GM21447 (cell line): ENCODE results near the gene BRD2.

Experiments used
- ATAC-seq: cut with Tn5 transposase; IDR thresholded peaks from one replicate; pipeline ENCODE4 v1.9.1; 2021; ENCODE audit not compliant: unreplicated experiment

BRD2 gene

DNA sequence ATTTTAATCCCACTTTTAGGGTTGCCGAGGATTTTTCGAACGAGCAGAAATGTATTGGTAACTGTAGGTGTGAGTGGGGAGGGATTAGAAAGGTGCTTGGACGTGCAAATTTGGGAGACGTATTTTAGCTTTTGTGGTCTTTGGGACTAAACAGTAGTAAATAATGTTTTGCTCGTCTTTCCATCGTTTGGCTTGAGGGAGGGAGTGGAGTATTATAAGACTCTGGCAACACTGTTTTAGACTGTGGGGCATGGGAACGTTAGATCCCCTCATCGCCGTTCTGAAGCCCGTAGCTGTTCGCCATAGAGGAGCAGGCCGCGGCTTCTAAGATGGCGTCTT is 2.8 kb downstream of the BRD2 start:
- no peak for ATAC-seq

DNA sequence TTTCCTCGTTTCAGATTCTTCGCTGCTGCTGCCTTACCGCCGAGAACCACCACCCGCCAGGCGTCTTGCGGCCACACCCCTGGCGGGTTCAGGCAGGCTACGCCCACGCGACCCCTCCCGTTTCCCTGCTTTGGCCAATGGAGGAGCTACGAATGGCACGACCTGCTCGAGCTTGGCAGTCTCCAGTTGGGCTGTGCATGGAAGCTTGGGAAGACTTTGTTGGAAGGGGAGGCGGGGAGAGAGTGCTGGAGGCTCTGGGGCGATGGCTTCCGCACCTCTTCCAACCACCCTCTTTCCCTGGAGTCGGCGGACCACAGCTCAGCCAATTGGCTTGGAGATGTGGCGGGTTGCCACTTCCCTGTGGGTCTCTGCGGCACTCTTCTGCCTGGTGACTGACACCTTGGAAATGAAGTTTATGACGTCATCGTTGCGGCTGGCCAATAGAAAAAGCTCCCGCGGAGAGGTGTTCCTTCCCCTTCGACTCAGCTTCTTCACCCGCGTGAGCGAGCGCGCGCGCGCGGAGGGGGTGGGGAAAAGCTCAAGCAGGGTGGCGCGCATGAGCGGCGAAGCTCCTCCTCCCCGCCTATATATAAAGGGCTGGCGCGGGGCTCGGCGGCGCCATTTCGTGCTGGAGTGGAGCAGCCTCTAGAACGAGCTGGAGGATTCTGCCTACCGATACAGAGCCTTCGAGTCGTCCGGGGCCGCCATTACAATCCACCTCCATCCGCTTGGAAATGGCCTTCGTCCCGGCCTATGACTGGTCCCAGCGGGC is 3.4 kb downstream of the BRD2 start:
- peak; percentile 38 for ATAC-seq

DNA sequence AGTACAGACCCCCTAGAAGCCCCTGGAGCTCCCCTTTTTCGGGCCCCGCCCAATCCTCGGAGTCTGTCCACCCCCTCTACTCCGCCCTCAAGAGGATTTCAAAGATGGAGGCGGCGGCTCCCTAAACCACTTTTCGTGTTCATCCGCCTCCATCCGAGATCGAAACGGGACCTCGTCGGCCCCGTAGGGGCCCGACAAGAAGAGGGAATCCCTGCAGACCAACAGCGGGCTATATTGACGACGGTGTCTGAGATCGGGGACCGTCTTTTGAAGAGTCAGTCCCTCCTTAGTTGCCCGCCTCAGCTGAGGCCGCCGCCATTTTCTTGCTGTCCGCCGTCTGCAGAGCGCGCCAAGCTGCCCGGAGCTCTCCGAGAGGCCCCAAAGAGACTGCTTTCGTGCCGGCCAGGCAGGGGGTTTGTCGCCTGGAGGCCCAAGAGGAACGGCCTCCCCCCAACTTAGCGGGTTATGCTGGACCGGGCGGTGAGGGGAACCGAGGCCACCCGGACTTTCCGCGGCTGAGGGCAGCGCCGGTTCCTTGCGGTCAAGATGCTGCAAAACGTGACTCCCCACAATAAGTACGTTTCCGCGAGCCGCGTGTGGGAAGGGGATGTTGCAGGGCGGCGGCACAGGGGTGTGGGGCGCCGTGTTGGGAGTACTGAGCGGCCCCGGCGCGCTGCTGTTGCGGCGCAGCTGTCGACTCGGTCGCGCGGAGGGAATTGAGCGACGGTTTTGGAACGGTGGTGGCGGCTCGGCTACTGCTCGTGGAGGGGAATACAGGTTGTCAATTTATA is 4.2 kb downstream of the BRD2 start:
- ATAC-seq: peak; percentile 7

DNA sequence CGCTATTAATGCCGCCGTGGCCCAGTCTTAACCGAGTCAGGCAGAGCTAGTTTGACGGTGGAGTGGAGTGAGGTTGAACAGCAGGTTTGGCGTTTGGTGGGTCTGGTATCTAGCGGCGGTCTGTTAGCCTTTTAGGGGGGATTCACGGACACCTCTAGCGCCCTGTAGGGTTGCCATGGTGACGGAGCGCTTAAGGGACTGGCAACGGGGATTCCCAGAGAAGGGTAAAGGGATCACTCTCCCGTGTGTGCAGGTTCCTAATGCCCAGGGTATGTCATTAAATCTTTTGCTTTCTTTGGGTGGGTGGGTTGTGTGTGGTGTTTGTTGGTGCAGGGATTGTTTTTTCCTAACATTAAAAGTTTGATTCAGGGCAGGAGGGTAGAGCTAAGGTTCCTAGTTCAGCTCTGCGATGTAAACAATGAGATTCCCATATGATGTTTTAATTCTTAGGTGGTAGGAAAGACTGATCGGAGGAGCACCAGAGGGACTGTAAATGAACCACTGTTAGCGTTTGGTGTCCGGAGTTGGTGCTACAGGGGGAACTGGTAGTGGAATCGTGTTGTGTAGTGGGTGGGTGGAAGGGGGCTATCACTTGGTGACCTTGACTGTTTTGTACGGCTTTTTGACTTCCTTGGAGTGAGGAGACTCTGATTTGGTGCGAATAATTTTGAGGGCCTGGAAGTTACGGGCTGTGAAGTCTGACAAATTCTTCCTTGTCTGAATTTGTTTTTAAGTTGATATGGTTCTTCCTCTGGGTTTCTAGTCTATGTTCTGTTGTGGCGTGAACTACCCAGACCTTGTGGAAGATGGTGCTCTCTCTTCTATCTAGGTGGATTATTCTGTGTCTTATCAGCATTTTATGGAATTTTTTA is 5.0 kb downstream of the BRD2 start:
- no peak for ATAC-seq

DNA sequence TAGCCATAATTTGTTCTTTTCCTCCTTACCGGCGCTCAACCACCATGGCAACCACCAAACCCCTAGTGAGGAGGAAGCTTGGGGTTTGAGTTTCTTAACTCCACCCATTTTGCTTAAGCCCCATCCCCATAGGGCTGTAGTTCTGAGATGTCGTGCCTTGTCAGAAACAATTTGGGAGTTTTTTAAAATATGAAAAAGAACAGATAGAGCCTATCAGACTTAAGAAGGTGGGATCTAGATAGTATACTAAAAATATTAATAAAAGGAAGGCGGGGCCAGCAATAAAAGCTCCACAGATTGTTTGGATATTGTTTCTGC is 5.6 kb downstream of the BRD2 start:
- ATAC-seq: no peak

DNA sequence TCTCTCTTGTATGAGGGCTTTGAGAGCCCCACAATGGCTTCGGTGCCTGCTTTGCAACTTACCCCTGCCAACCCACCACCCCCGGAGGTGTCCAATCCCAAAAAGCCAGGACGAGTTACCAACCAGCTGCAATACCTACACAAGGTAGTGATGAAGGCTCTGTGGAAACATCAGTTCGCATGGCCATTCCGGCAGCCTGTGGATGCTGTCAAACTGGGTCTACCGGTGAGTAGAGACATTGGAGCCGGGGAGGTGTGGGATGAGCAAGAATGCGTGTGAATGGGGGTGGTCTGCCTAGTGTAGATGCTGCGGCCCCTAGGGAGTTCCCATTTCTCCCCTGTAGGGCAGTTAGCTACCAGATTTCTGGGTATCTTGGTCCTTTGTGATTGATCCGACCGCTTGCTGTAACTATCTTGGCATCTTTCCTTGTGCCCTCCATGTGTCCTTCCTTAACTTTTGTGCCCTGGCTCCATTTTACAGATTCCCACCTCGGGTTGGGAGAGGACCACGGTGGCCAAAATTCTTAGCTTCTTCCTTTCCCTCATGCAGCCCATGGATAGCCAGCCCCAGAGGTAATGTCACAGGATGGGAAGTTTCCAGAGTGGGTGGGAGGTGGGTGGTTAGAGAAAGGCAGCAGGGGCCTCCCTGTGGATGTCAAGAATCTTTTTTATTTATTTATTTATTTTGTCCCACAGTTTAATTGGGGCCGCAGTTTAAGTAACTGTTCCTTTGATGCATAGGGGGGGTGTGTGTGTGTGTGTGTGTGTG is 6.3 kb downstream of the BRD2 start:
- ATAC-seq: no peak

DNA sequence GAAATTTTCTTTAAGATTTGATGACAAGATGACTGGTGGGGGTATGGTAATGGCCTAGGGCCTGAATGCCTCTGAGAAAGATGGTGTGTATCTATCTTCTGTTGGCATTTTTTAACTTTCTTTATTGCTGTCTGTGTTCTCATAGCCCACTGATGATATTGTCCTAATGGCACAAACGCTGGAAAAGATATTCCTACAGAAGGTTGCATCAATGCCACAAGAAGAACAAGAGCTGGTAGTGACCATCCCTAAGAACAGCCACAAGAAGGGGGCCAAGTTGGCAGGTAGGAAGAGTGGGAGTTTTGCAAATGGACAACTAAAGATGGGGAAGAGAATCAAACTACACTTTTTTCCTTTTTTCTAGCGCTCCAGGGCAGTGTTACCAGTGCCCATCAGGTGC is 7.5 kb downstream of the BRD2 start:
- ATAC-seq: no peak

DNA sequence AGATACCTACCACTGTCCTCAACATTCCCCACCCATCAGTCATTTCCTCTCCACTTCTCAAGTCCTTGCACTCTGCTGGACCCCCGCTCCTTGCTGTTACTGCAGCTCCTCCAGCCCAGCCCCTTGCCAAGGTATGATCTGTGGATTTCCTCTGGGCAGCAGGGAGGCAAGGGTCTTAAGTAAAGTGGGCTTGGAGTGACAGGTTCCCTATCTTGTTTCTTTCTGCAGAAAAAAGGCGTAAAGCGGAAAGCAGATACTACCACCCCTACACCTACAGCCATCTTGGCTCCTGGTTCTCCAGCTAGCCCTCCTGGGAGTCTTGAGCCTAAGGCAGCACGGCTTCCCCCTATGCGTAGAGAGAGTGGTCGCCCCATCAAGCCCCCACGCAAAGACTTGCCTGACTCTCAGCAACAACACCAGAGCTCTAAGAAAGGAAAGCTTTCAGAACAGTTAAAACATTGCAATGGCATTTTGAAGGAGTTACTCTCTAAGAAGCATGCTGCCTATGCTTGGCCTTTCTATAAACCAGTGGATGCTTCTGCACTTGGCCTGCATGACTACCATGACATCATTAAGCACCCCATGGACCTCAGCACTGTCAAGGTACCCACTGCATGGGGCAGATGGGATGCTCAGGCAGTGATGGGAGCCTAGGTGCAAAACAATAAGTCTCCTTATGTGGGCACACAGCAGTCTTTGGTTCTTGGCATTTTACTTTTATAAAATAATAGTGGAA is 8.1 kb downstream of the BRD2 start:
- ATAC-seq: no peak

DNA sequence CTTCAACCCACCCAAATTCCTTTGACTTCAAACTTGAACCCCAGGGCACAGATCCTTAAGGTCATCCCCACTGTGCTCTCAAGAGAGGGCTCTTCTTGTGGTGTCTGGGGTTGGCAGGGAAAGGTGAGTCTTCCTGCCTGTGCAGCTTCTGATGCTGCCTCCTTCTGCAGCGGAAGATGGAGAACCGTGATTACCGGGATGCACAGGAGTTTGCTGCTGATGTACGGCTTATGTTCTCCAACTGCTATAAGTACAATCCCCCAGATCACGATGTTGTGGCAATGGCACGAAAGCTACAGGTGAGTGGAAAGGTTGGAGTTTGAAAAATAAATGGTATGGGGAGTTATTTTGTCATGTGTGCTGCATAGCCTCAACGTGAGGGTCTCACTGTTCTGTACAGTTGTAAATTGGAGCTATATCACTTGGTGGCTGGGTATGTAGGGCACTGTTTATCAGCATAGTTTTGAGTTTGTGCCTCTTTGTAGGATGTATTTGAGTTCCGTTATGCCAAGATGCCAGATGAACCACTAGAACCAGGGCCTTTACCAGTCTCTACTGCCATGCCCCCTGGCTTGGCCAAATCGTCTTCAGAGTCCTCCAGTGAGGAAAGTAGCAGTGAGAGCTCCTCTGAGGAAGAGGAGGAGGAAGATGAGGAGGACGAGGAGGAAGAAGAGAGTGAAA is 9.0 kb downstream of the BRD2 start:
- ATAC-seq: no peak

DNA sequence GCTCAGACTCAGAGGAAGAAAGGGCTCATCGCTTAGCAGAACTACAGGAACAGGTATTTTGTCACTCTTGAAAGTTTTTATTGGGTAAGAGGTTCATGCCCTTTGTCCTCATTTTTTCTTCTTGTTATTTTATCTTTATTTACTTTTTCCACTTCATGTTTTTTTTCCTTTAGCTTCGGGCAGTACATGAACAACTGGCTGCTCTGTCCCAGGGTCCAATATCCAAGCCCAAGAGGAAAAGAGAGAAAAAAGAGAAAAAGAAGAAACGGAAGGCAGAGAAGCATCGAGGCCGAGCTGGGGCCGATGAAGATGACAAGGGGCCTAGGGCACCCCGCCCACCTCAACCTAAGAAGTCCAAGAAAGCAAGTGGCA is 9.5 kb downstream of the BRD2 start:
- no peak for ATAC-seq

DNA sequence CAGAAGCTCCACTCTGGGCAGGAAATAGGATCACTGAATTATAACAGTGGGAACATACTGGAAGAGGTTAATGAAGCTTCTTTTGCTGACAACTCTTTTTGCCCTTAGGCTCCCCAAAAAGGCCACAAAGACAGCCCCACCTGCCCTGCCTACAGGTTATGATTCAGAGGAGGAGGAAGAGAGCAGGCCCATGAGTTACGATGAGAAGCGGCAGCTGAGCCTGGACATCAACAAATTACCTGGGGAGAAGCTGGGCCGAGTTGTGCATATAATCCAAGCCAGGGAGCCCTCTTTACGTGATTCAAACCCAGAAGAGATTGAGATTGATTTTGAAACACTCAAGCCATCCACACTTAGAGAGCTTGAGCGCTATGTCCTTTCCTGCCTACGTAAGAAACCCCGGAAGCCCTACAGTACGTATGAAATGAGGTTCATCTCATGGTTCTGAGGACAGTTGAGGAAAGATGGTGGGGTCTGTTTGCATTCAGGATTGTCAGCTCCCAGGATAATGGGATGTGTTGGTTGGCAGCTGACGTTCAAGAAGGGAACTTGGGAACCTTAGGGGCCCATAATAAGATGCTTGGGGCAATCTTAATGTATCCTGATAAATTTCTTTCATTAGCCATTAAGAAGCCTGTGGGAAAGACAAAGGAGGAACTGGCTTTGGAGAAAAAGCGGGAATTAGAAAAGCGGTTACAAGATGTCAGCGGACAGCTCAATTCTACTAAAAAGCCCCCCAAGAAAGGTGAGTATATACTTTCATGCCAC is 11.5 kb downstream of the BRD2 start:
- no peak for ATAC-seq

DNA sequence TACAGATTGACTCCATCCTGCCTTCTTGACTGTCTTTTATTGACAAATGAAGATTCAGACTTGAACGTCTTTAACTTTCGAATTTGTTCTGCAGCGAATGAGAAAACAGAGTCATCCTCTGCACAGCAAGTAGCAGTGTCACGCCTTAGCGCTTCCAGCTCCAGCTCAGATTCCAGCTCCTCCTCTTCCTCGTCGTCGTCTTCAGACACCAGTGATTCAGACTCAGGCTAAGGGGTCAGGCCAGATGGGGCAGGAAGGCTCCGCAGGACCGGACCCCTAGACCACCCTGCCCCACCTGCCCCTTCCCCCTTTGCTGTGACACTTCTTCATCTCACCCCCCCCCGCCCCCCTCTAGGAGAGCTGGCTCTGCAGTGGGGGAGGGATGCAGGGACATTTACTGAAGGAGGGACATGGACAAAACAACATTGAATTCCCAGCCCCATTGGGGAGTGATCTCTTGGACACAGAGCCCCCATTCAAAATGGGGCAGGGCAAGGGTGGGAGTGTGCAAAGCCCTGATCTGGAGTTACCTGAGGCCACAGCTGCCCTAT is 12.2 kb downstream of the BRD2 start:
- no peak for ATAC-seq

DNA sequence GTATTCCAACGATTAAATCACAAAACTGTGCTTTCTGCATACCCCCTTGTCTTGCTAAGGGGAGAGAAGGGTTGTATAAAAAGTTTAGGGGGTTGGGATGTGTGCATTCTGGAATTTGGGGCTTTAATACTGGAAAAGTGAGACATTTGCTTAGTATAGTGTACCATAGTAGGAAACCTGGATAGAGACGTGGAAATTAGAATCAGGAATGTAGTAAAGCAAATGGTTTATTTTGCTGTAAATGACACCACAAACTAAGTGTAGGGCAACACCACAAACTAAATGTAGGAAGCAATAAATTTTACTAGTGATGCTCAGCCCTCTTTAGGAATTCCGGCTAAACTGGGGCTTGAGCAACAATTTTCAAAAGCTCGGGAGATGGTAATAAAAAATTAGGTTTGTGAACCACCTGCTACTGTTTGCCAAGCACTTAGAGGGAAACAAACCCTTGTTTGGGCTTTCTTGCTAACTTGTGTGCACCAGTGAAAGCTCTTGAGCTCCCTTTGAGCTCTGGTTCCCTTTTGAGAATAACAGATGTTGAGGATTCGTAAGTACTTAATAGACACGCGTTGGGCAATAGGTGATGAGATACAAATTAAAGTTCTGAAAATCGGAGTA is 13.8 kb downstream of the BRD2 start:
- ATAC-seq: no peak

DNA sequence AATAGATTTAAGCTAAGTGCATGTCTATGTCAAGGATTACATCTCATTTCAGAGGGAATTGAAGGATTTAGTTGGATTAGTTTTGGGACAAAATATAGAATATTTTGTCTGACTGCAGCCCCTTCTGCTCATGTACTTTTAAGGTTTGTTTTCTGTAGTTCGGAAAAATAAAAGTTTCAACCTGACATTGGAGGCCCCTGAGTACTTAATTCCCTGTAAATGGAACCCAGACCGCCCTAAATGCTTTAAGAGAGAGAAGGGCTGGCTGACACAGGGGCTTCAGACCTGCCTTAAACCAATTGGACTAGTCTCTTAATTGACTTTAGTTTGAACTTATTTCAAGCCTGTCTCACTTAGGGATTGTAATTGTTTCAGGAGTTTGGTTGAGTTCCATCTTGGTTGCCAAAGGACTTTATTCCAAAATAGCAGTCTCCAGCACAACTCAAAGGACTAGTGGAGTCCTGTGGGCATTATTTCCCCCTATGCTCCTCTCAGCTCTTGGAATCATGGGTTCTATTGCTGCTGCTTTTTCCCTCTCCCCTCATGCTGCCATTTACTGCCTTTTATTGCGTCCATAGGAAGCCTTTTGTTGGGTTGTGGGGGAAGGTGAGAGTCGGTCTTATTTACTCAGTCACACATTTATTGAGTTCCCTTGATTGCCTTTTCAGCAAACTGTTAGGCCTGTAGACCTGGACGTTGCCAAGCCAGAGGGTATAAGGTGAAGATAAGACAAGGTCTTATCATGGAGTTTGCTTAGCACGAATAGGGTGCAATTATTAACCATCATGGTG is 14.5 kb downstream of the BRD2 start:
- ATAC-seq: no peak

DNA sequence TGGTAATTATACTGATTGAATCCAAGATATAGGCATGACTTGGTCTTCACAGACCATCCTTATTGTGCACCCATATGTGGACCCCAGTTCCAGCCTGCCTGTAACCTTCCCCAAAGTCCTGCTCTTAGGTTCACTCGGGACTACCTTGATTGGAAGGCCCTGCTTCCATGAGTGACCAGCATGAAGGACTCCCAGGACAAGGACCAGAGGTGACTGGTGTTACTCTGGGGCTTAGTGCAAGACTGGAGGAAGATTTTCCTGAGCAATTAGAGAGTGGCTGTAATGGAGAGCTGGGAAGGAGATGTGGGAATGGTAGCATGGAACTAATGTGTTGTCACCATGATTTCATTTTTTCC is 15.1 kb downstream of the BRD2 start:
- no peak for ATAC-seq

DNA sequence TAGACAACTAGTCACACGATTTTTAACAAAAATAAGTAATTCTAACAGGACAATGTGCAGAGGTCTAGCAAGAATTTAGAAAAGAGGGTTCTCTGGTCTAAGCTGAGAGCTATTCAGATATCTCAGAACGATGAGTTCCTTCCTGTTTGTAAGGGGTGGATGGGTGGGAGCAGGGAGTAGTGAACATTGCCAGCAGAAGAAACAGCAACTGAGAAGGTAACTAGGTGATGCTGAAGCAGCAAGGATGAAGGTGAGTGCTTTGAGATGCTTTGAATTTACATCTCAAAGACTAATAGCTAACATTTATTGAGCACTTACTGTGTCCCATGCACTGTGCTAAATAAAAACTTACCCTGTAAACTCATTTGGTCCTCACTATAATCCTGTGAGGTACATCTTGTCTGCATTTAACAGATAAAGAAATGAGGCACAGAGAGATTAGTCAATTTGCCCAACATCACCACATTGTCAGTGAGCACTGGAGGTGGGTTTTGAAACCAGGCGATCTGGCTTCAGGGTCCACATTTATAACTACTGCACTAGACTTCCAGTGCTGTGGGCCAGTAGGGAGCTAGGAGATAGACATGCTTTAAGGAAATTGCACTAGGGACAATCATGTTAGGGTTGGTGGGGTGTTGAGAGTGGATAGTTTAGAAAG is 15.7 kb downstream of the BRD2 start:
- ATAC-seq: no peak
